SK-N-SH (cell line): ENCODE measurements around the gene NUP133. TPM values are rescaled to one million over a fixed set of nuclear protein-coding genes. Genes with fewer than 3 reads are reported as not detected.

Experiments used
- CTCF ChIA-PET: fragments of 300-600, 350-600 bp; formaldehyde crosslinking; extraction: SDS; loops from one replicate; lab custom pipeline; 2021; lab: Yijun Ruan, JAX
- POLR2A ChIA-PET: fragments of 350-600 bp; sonication (Branson Sonifier 250); formaldehyde crosslinking; extraction: SDS; loops from one replicate; lab custom pipeline; 2020; ENCODE audit warnings: antibody characterized with exemption, inconsistent platforms; lab: Yijun Ruan, JAX
- DNase-seq: peaks from one replicate; pipeline ENCODE4 v3.0.0; 2012
- H2AFZ ChIP-seq: fragments of 200-600 bp; sonication (generic); 2 replicates; pipeline ENCODE4 v1.8.1; 2016; ENCODE audit warnings: antibody characterized with exemption, mild to moderate bottlenecking, low read depth
- H3F3A ChIP-seq: fragments of 200-600 bp; sonication (generic); replicated peaks from 2 replicates; pipeline ENCODE3; 2016; ENCODE audit warnings: antibody characterized with exemption, mild to moderate bottlenecking; ENCODE audit not compliant: insufficient read depth
- H3K27ac ChIP-seq, 2 experiments: fragments of 200-500 bp in 1 of 2; fragments of 200-600 bp in 1 of 2; sonication (Bioruptor generic) in 1 of 2; sonication (generic), shearing (Covaris generic) in 1 of 2; 2 replicates each; pipeline versions ENCODE4 v1.5.1 to v1.6.1; 2014 to 2016; ENCODE audit warnings: low read depth in 2 of 2, inconsistent platforms in 1 of 2, low read length in 1 of 2, mild to moderate bottlenecking in 1 of 2, mixed read lengths in 1 of 2
- H3K27me3 ChIP-seq: fragments of 200-600 bp; sonication (generic), shearing (Covaris generic); 2 replicates; pipeline ENCODE4 v1.6.1; 2016; ENCODE audit warnings: mixed run types; ENCODE audit not compliant: insufficient read depth
- H3K36me3 ChIP-seq, 2 experiments: fragments of 200-500 bp in 1 of 2; fragments of 200-600 bp in 1 of 2; sonication (Bioruptor generic) in 1 of 2; sonication (generic) in 1 of 2; replicated peaks in 1 of 2; 2 replicates each; pipeline versions ENCODE3 to v1.5.1; 2014 to 2016; ENCODE audit warnings: low read length in 1 of 2, mild to moderate bottlenecking in 1 of 2; ENCODE audit not compliant: insufficient read depth in 2 of 2, control insufficient read depth in 1 of 2
- H3K4me1 ChIP-seq, 2 experiments: fragments of 200-500 bp in 1 of 2; fragments of 200-600 bp in 1 of 2; sonication (Bioruptor generic) in 1 of 2; sonication (generic), shearing (Covaris generic) in 1 of 2; 2 replicates each; pipeline versions ENCODE4 v1.5.1 to v1.6.1; 2014 to 2016; ENCODE audit warnings: low read depth in 1 of 2, low read length in 1 of 2, mixed run types in 1 of 2; ENCODE audit not compliant: insufficient read depth in 2 of 2, control insufficient read depth in 1 of 2
- H3K4me2 ChIP-seq: fragments of 200-600 bp; sonication (generic), shearing (Covaris generic); 2 replicates; pipeline ENCODE4 v1.6.1; 2017; ENCODE audit warnings: mixed run types
- H3K4me3 ChIP-seq, 2 experiments: fragments of 200-500 bp in 1 of 2; fragments of 200-600 bp in 1 of 2; sonication (Bioruptor generic) in 1 of 2; sonication (generic), shearing (Covaris generic) in 1 of 2; 2 replicates each; pipeline versions ENCODE4 v1.5.1 to v1.8.1; 2014 to 2016; ENCODE audit warnings: low read depth in 2 of 2, inconsistent platforms in 1 of 2, low read length in 1 of 2, mild to moderate bottlenecking in 1 of 2, mixed read lengths in 1 of 2, moderate library complexity in 1 of 2
- H3K79me2 ChIP-seq: fragments of 200-600 bp; sonication (generic); 2 replicates; pipeline ENCODE4 v1.8.1; 2017; ENCODE audit warnings: mild to moderate bottlenecking; ENCODE audit not compliant: insufficient read depth
- H3K9ac ChIP-seq: fragments of 200-600 bp; sonication (generic); 2 replicates; pipeline ENCODE4 v1.6.1; 2017; ENCODE audit warnings: mixed run types
- H3K9me2 ChIP-seq: fragments of 200-600 bp; sonication (generic); 2 replicates; pipeline ENCODE4 v1.6.1; 2017; ENCODE audit warnings: mixed run types
- H3K9me3 ChIP-seq: fragments of 200-600 bp; sonication (generic); 2 replicates; pipeline ENCODE4 v1.6.1; 2017; ENCODE audit warnings: mixed run types, mild to moderate bottlenecking, moderate library complexity
- H4K20me1 ChIP-seq: fragments of 200-600 bp; sonication (generic); 2 replicates; pipeline ENCODE4 v1.6.1; 2017; ENCODE audit warnings: mild to moderate bottlenecking, mixed run types; ENCODE audit not compliant: insufficient read depth
- ELF1 ChIP-seq: IDR thresholded peaks from 2 replicates; pipeline ENCODE4 v1.4.0; 2012
- EP300 ChIP-seq, 2 experiments: IDR thresholded peaks; 2 replicates each; pipeline versions ENCODE4 v1.4.0 to v1.6.1; 2012; ENCODE audit warnings: borderline replicate concordance in 1 of 2, low read depth in 1 of 2, low read length in 1 of 2
- EZH2phosphoT487 ChIP-seq: fragments of 200-600 bp; sonication (generic); IDR thresholded peaks from 2 replicates; pipeline ENCODE4 v1.6.1; 2017; ENCODE audit warnings: low read depth, mixed run types, mild to moderate bottlenecking, antibody characterized with exemption, moderate library complexity, borderline replicate concordance
- FOSL2 ChIP-seq: IDR thresholded peaks from 2 replicates; pipeline ENCODE4 v1.4.0; 2012; ENCODE audit warnings: low read depth, mild to moderate bottlenecking, moderate library complexity, borderline replicate concordance
- FOXJ3 ChIP-seq: sonication (generic); formaldehyde crosslinking; IDR thresholded peaks from 2 replicates; pipeline ENCODE4 v1.5.1; 2020; ENCODE audit warnings: mild to moderate bottlenecking, missing genetic modification reagents
- GABPA ChIP-seq: IDR thresholded peaks from 2 replicates; pipeline ENCODE4 v1.4.0; 2012; ENCODE audit warnings: low read depth, mild to moderate bottlenecking
- JUND ChIP-seq: IDR thresholded peaks from 2 replicates; pipeline ENCODE4 v1.4.0; 2012
- NFIC ChIP-seq: IDR thresholded peaks from 2 replicates; pipeline ENCODE4 v1.4.0; 2012; ENCODE audit warnings: borderline replicate concordance
- RAD21 ChIP-seq: IDR thresholded peaks from 2 replicates; pipeline ENCODE4 v1.6.1; 2012; ENCODE audit warnings: mild to moderate bottlenecking, low read length
- RXRA ChIP-seq: IDR thresholded peaks from 2 replicates; pipeline ENCODE4 v1.4.0; 2012; ENCODE audit warnings: low read depth, mild to moderate bottlenecking, borderline replicate concordance
- SIN3A ChIP-seq: IDR thresholded peaks from 2 replicates; pipeline ENCODE4 v1.6.1; 2012; ENCODE audit warnings: low read depth, mild to moderate bottlenecking, low read length, moderate library complexity, borderline replicate concordance
- SMC3 ChIP-seq: IDR thresholded peaks from 2 replicates; pipeline ENCODE4 v1.6.1; 2012; ENCODE audit warnings: low read depth, low read length, improper control_type of control experiment
- TAF1 ChIP-seq: IDR thresholded peaks from 2 replicates; pipeline ENCODE4 v1.6.1; 2012; ENCODE audit warnings: low read depth, mild to moderate bottlenecking, low read length, moderate library complexity, borderline replicate concordance
- USF1 ChIP-seq: IDR thresholded peaks from 2 replicates; pipeline ENCODE4 v1.4.0; 2012; ENCODE audit warnings: low read depth, borderline replicate concordance
- USF2 ChIP-seq: fragments of 150-350 bp; IDR thresholded peaks from 2 replicates; pipeline ENCODE4 v1.6.1; 2017; ENCODE audit warnings: antibody characterized with exemption, low read length, low read depth, borderline replicate concordance
- YY1 ChIP-seq: IDR thresholded peaks from 2 replicates; pipeline ENCODE4 v1.4.0; 2012; ENCODE audit warnings: low read depth, mild to moderate bottlenecking
- WGBS: methylation state at CpG from one replicate; pipeline ENCODE4 v1.1.6; 2017; ENCODE audit warnings: low lambda C conversion rate; 5-methylcytosine and 5-hydroxymethylcytosine counted together
- polyA plus RNA-seq, 3 experiments: library from polyadenylated mRNA; depleted of rRNA; stranded (reverse); fragments of >200 nt; gene quantifications; 2 replicates each; pipeline ENCODE4 v1.2.3, GENCODE V29; 2012
- TF ChIP-seq, protein P1 (sequence below): IDR thresholded peaks from 2 replicates; pipeline ENCODE4 v1.4.0; 2012; ENCODE audit warnings: low read depth, borderline replicate concordance
- TF ChIP-seq, protein P2 (sequence below): fragments of 150-350 bp; IDR thresholded peaks from 2 replicates; pipeline ENCODE4 v1.6.1; 2016; ENCODE audit warnings: mild to moderate bottlenecking, low read depth, low read length
- TF ChIP-seq, protein P3 (sequence below): IDR thresholded peaks from 2 replicates; pipeline ENCODE4 v1.6.1; 2012; ENCODE audit warnings: mild to moderate bottlenecking, low read depth, low read length, moderate library complexity

NUP133 gene
- polyA plus RNA-seq, 1 of the 3 experiments (the other 2 are of a cell fraction), result 10.9 TPM

DNA sequence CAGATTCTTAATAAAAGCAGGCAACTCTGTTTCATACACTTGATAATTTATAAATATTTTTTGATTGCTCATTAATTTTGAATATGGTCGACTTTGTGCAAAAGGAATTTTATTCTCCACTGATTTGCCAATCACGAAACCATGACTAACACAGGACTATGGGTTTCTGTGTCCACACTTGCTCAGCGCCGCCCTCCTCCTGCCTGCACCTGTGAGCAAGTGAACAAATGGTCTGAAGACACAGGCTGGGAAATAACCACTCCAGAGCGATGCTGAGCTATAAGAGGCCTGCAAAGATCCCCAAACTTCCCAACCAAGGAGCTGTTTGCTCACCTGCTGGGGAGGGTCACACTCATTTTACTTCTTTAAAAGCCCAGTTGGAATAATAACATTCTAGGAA lies 30.8 kb upstream of the NUP133 start:
- Histone ChIP-seq H3K27ac (no peak overlapping the region), H3K9ac (no peak overlapping the region), H3F3A (no peaks in the 10 kb centered on the region), H2AFZ (no peak overlapping the region), H3K4me2 (no peak overlapping the region), H3K79me2 (peaks cover 5% of the 10 kb centered on the region), H4K20me1 (no peaks in the 10 kb centered on the region), H3K36me3 (peaks cover 27 to 33% of the 10 kb centered on the region in 2 experiments), H3K27me3 (no peaks in the 10 kb centered on the region), H3K4me3 (no peak overlapping the region), H3K4me1 (no peaks in the 10 kb centered on the region), H3K9me3 (no peaks in the 10 kb centered on the region), H3K9me2 (no peaks in the 10 kb centered on the region)
- ChIA-PET POLR2A (no interaction called here), CTCF (interaction anchor here (0.9 to 1.4 kb wide), 4 partner anchors 11 to 281 kb away, joined by 3 to 4 read pairs (median 3); no protein-coding TSS in a partner anchor)
- TF ChIP-seq GABPA (no peak), YY1 (no peak), TAF1 (no peak), SIN3A (no peak), RAD21 (no peak), JUND (no peak), EZH2phosphoT487 (no peak), ELF1 (no peak), EP300 (IDR thresholded peaks at IDR 0.05; ENCODE audit: borderline replicate concordance in 1 of 2, low read depth in 1 of 2, low read length in 1 of 2) (no peak), FOXJ3 (CRISPR knock-in tag) (no peak), USF2 (no peak), SMC3 (no peak), NFIC (no peak), RXRA (no peak), USF1 (no peak), FOSL2 (no peak)
- TF ChIP-seq, protein P1, sequence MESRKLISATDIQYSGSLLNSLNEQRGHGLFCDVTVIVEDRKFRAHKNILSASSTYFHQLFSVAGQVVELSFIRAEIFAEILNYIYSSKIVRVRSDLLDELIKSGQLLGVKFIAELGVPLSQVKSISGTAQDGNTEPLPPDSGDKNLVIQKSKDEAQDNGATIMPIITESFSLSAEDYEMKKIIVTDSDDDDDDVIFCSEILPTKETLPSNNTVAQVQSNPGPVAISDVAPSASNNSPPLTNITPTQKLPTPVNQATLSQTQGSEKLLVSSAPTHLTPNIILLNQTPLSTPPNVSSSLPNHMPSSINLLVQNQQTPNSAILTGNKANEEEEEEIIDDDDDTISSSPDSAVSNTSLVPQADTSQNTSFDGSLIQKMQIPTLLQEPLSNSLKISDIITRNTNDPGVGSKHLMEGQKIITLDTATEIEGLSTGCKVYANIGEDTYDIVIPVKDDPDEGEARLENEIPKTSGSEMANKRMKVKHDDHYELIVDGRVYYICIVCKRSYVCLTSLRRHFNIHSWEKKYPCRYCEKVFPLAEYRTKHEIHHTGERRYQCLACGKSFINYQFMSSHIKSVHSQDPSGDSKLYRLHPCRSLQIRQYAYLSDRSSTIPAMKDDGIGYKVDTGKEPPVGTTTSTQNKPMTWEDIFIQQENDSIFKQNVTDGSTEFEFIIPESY, result no peak
- TF ChIP-seq, protein P2, sequence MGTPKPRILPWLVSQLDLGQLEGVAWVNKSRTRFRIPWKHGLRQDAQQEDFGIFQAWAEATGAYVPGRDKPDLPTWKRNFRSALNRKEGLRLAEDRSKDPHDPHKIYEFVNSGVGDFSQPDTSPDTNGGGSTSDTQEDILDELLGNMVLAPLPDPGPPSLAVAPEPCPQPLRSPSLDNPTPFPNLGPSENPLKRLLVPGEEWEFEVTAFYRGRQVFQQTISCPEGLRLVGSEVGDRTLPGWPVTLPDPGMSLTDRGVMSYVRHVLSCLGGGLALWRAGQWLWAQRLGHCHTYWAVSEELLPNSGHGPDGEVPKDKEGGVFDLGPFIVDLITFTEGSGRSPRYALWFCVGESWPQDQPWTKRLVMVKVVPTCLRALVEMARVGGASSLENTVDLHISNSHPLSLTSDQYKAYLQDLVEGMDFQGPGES, result no peak
- TF ChIP-seq, protein P3, sequence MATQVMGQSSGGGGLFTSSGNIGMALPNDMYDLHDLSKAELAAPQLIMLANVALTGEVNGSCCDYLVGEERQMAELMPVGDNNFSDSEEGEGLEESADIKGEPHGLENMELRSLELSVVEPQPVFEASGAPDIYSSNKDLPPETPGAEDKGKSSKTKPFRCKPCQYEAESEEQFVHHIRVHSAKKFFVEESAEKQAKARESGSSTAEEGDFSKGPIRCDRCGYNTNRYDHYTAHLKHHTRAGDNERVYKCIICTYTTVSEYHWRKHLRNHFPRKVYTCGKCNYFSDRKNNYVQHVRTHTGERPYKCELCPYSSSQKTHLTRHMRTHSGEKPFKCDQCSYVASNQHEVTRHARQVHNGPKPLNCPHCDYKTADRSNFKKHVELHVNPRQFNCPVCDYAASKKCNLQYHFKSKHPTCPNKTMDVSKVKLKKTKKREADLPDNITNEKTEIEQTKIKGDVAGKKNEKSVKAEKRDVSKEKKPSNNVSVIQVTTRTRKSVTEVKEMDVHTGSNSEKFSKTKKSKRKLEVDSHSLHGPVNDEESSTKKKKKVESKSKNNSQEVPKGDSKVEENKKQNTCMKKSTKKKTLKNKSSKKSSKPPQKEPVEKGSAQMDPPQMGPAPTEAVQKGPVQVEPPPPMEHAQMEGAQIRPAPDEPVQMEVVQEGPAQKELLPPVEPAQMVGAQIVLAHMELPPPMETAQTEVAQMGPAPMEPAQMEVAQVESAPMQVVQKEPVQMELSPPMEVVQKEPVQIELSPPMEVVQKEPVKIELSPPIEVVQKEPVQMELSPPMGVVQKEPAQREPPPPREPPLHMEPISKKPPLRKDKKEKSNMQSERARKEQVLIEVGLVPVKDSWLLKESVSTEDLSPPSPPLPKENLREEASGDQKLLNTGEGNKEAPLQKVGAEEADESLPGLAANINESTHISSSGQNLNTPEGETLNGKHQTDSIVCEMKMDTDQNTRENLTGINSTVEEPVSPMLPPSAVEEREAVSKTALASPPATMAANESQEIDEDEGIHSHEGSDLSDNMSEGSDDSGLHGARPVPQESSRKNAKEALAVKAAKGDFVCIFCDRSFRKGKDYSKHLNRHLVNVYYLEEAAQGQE, result no peak
- 85% methylated on average over 5 of the region's 5 CpGs for WGBS
- no peak for DNase-seq
